Breast epithelium (tissue), 3 donors: Measurements from ENCODE around the gene SPOCK3.

Experiments
- POLR2A ChIP-seq: fragments of 450-650 bp; IDR thresholded peaks from one replicate; pipeline ENCODE4 v1.6.1; 2016; ENCODE audit warnings: antibody characterized with exemption, mild to moderate bottlenecking, moderate library complexity
- POLR2AphosphoS5 ChIP-seq, 3 donors: sonication (generic); formaldehyde crosslinking; IDR thresholded peaks; one replicate each; pipeline ENCODE4 v1.6.1; 2017; ENCODE audit warnings: antibody characterized with exemption in 3 of 3
- TF ChIP-seq, protein P1 (sequence below), 3 donors: fragments of 450-650 bp; IDR thresholded peaks; one replicate each; pipeline ENCODE4 v1.5.1; 2016 to 2017; ENCODE audit warnings: antibody characterized with exemption in 3 of 3, mild to moderate bottlenecking in 3 of 3, moderate library complexity in 3 of 3

DNA sequence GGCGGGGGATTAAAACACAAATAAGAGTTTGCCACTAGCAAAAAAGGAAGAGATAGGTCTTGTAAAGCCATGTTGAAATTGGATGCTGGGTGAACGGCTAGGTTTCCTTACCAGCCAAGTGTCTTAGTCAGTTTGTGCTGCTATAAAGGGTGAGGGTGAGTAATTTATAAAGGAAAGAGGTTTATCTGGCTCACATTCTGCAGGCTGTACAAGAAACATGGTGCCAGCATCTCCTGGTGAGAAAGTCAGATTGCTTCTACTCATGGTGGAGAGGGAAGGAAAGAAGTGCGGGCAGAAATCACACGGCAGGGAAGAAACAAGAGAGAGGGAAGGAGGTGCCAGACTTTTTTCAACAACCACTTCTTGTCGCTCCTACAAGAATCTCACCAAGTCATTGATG lies 507.5 kb downstream of the SPOCK3 start:
- TF ChIP-seq, protein P1, sequence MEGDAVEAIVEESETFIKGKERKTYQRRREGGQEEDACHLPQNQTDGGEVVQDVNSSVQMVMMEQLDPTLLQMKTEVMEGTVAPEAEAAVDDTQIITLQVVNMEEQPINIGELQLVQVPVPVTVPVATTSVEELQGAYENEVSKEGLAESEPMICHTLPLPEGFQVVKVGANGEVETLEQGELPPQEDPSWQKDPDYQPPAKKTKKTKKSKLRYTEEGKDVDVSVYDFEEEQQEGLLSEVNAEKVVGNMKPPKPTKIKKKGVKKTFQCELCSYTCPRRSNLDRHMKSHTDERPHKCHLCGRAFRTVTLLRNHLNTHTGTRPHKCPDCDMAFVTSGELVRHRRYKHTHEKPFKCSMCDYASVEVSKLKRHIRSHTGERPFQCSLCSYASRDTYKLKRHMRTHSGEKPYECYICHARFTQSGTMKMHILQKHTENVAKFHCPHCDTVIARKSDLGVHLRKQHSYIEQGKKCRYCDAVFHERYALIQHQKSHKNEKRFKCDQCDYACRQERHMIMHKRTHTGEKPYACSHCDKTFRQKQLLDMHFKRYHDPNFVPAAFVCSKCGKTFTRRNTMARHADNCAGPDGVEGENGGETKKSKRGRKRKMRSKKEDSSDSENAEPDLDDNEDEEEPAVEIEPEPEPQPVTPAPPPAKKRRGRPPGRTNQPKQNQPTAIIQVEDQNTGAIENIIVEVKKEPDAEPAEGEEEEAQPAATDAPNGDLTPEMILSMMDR (IDR thresholded peaks at IDR 0.05): no peak
- TF ChIP-seq POLR2AphosphoS5 (IDR thresholded peaks at IDR 0.05) (no peak), POLR2A (no peak)
